HL-60/S4 treated with retinoic acid at 250 ng/mL for 4 days and 3 days (cell line): Measurements from ENCODE around the gene OAT.

Source experiments
- in situ Hi-C: fragments of 300-500 bp; cut with MboI; formaldehyde crosslinking; loops from 2 replicates; pipeline ENCODE4 v1.7.0; 2022; ENCODE audit warnings: low sequenced_read_pairs

OAT gene

GRCh38 chr10:124418726-124419501 is at the start of gene OAT:
OAT (minus strand) TSS chr10:124418923; CDS start chr10:124412171, 6,752 bp downstream.
- in situ Hi-C loops = loop anchor here (25.0 kb wide), 1 partner anchor 832 kb away; no protein-coding TSS in a partner anchor

GRCh38 chr10:124467165-124467564 is 48.4 kb upstream of the OAT start:
- in situ Hi-C loops = no loop called here

GRCh38 chr10:124465777-124466488 is 47.2 kb upstream of the OAT start:
- in situ Hi-C loops = no loop called here

- in situ Hi-C loops = no loop called here
These were observed 46.5 kb upstream of the OAT start for GRCh38 chr10:124465003-124465776.

- in situ Hi-C loops = no loop called here
These were observed 45.6 kb upstream of the OAT start for GRCh38 chr10:124464028-124464965.

- in situ Hi-C loops = no loop called here
These were observed 43.6 kb upstream of the OAT start for GRCh38 chr10:124462348-124462695.

GRCh38 chr10:124461642-124462347 is 43.1 kb upstream of the OAT start, which contains the start of gene LHPP:
LHPP (plus strand) TSS chr10:124461823; CDS start chr10:124461863, 40 bp downstream.
- in situ Hi-C loops = no loop called here

GRCh38 chr10:124460144-124460543 is 41.4 kb upstream of the OAT start:
- in situ Hi-C loops = no loop called here

GRCh38 chr10:124459395-124459794 is 40.7 kb upstream of the OAT start:
- in situ Hi-C loops = no loop called here

GRCh38 chr10:124458889-124459288 is 40.2 kb upstream of the OAT start:
- in situ Hi-C loops = no loop called here

- in situ Hi-C loops = no loop called here
These were observed 39.8 kb upstream of the OAT start for GRCh38 chr10:124458473-124458872.

- in situ Hi-C loops = no loop called here
These were observed 36.7 kb upstream of the OAT start for GRCh38 chr10:124455441-124455840.

- in situ Hi-C loops = no loop called here
These were observed 35.4 kb upstream of the OAT start for GRCh38 chr10:124453960-124454610.

GRCh38 chr10:124451276-124451675 is 32.6 kb upstream of the OAT start:
- in situ Hi-C loops = no loop called here

- in situ Hi-C loops = no loop called here
These were observed 32.0 kb upstream of the OAT start for GRCh38 chr10:124450783-124451057.

GRCh38 chr10:124450012-124450782 is 31.5 kb upstream of the OAT start, which contains the start of gene NKX1-2:
NKX1-2 (minus strand) TSS chr10:124450035; CDS start chr10:124449943, 92 bp downstream.
- in situ Hi-C loops = no loop called here

- in situ Hi-C loops = no loop called here
These were observed 30.7 kb upstream of the OAT start for GRCh38 chr10:124449170-124450011.

GRCh38 chr10:124448696-124449169 is 30.0 kb upstream of the OAT start:
- in situ Hi-C loops = no loop called here
